Neural cell (in vitro differentiated cells): ENCODE measurements around the gene DCDC2B.

Experiments
- CTCF ChIP-seq: fragments of 450-650 bp; IDR thresholded peaks from 2 replicates; pipeline ENCODE4 v1.5.1; 2014; ENCODE audit warnings: antibody characterized with exemption, mild to moderate bottlenecking, moderate library complexity; ENCODE audit not compliant: poor library complexity, severe bottlenecking
- EP300 ChIP-seq: fragments of 450-650 bp; conservative IDR thresholded peaks from 2 replicates; pipeline ENCODE4 v1.6.1; 2014; ENCODE audit warnings: antibody characterized with exemption, mild to moderate bottlenecking, moderate library complexity; ENCODE audit not compliant: poor library complexity, severe bottlenecking
- EZH2 ChIP-seq: fragments of 200-600, 300-800 bp; shearing (Covaris generic), sonication (generic); IDR thresholded peaks from 2 replicates; pipeline ENCODE4 v1.6.1; 2014; ENCODE audit warnings: antibody characterized with exemption, low read length, borderline replicate concordance, mild to moderate bottlenecking; ENCODE audit not compliant: insufficient read depth, poor library complexity, severe bottlenecking
- MXI1 ChIP-seq: fragments of 450-650 bp; conservative IDR thresholded peaks from 2 replicates; pipeline ENCODE4 v1.6.1; 2014; ENCODE audit warnings: antibody characterized with exemption, mild to moderate bottlenecking; ENCODE audit not compliant: poor library complexity, severe bottlenecking
- POLR2AphosphoS5 ChIP-seq: IDR thresholded peaks from 2 replicates; pipeline ENCODE4 v1.6.1; 2012
- RAD21 ChIP-seq: fragments of 450-650 bp; conservative IDR thresholded peaks from 2 replicates; pipeline ENCODE4 v1.6.1; 2014; ENCODE audit warnings: antibody characterized with exemption, mild to moderate bottlenecking, moderate library complexity
- SMC3 ChIP-seq: fragments of 450-650 bp; conservative IDR thresholded peaks from 2 replicates; pipeline ENCODE4 v1.6.1; 2014; ENCODE audit warnings: antibody characterized with exemption, mild to moderate bottlenecking, moderate library complexity; ENCODE audit not compliant: poor library complexity
- TAF1 ChIP-seq: IDR thresholded peaks from 2 replicates; pipeline ENCODE4 v1.6.1; 2012; ENCODE audit warnings: low read depth
- TF ChIP-seq, protein P1 (sequence below): IDR thresholded peaks from 2 replicates; pipeline ENCODE4 v1.6.1; 2012; ENCODE audit warnings: borderline replicate concordance

- TF ChIP-seq CTCF (no peak), EZH2 (no peak), EP300 (no peak), TAF1 (no peak), SMC3 (no peak), POLR2AphosphoS5 (no peak), MXI1 (no peak), RAD21 (no peak)
- TF ChIP-seq, protein P1, sequence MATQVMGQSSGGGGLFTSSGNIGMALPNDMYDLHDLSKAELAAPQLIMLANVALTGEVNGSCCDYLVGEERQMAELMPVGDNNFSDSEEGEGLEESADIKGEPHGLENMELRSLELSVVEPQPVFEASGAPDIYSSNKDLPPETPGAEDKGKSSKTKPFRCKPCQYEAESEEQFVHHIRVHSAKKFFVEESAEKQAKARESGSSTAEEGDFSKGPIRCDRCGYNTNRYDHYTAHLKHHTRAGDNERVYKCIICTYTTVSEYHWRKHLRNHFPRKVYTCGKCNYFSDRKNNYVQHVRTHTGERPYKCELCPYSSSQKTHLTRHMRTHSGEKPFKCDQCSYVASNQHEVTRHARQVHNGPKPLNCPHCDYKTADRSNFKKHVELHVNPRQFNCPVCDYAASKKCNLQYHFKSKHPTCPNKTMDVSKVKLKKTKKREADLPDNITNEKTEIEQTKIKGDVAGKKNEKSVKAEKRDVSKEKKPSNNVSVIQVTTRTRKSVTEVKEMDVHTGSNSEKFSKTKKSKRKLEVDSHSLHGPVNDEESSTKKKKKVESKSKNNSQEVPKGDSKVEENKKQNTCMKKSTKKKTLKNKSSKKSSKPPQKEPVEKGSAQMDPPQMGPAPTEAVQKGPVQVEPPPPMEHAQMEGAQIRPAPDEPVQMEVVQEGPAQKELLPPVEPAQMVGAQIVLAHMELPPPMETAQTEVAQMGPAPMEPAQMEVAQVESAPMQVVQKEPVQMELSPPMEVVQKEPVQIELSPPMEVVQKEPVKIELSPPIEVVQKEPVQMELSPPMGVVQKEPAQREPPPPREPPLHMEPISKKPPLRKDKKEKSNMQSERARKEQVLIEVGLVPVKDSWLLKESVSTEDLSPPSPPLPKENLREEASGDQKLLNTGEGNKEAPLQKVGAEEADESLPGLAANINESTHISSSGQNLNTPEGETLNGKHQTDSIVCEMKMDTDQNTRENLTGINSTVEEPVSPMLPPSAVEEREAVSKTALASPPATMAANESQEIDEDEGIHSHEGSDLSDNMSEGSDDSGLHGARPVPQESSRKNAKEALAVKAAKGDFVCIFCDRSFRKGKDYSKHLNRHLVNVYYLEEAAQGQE: no peak
Observed at GRCh38 chr1:32179193-32179442, 29.8 kb upstream of the DCDC2B start.
